Stimulated activated CD4-positive, alpha-beta T cell treated with anti-CD3 and anti-CD28 coated beads, Interleukin-1b, Interleukin-23, amount 100 ng/mL, for 1 hour (primary cell): ENCODE measurements around the gene CRYAB.
"Not testable (repeated sequence)": the region's sequence is repeated elsewhere in the genome, so short reads cannot be mapped to it uniquely, and the experiment has no call there.

Experiments used
- DNase-seq, 2 donors: peaks; one replicate each; pipeline ENCODE4 v3.0.0-alpha.2; 2020; ENCODE audit warnings: low read depth in 2 of 2

CRYAB gene

DNA sequence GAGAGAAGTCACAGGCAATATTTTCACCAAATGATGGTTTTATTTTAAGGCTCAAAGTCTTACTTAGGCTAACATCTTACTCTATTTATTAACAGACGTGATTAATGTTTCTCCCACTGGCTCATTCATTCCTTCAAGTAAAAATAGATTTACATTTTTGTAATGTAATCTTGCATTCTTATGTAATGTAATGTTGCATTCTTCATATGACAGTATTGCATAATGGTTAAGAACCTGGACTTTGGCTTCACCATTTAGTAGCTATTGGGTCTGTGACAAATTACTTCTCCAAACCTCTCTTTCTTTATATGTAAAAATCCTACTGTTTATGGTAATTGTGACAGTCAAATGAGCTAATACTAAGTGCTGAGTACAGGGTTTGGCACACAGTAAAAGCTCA is 22.3 kb upstream of the CRYAB start:
- no peak for DNase-seq

DNA sequence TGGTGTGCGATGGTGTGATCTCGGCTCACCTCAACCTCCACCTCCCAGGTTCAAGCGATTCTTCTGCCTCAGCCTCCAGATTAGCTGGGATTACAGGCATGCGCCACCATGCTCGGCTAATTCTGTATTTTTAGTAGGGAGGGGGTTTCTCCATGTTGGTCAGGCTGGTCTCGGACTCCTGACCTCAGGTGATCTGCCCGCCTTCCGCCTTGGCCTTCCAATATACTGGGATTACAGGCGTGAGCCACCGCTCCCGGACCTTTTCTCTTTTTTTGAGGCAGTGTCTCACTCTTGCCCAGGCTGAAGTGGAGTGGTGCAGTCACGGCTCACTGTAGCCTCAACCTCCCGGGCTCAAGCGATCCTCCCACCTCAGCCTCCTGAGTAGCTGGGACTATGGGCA is 21.6 kb upstream of the CRYAB start:
- not testable (repeated sequence) for DNase-seq

DNA sequence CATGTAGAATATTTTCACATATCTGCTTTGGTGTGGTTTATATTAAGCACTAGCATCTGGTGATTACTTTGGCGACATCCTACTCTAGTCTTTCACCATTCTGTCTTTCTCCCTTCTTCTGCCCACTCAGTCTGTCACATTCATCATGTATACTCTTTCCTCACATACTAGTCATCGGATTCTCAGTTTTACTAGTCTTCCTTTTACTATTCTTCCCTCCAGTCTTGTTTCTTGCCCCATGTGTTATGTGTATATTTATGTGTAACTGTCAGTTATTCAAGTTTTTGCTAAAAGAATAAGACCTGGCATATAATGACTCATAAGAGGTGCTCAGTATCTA is 21.0 kb upstream of the CRYAB start:
- no peak for DNase-seq

DNA sequence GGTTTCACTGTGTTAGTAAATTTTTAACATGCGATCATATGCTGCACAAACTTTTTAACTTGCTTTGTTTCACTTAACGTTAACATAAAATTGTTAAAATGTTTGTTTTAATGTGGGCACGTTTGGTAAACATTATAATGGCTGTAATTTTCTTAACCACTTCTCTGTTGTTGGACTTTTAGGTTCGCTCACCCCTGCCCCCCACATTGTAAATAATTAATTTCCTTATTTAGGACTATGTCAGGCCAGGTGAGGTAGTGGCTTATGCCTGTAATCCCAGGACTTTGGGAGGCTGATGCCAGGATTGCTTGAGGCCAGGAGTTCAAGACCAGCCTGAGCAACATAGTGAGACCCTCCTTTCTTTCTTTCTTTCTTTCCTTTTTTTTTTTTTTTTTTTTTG is 18.9 kb upstream of the CRYAB start:
- no peak for DNase-seq

DNA sequence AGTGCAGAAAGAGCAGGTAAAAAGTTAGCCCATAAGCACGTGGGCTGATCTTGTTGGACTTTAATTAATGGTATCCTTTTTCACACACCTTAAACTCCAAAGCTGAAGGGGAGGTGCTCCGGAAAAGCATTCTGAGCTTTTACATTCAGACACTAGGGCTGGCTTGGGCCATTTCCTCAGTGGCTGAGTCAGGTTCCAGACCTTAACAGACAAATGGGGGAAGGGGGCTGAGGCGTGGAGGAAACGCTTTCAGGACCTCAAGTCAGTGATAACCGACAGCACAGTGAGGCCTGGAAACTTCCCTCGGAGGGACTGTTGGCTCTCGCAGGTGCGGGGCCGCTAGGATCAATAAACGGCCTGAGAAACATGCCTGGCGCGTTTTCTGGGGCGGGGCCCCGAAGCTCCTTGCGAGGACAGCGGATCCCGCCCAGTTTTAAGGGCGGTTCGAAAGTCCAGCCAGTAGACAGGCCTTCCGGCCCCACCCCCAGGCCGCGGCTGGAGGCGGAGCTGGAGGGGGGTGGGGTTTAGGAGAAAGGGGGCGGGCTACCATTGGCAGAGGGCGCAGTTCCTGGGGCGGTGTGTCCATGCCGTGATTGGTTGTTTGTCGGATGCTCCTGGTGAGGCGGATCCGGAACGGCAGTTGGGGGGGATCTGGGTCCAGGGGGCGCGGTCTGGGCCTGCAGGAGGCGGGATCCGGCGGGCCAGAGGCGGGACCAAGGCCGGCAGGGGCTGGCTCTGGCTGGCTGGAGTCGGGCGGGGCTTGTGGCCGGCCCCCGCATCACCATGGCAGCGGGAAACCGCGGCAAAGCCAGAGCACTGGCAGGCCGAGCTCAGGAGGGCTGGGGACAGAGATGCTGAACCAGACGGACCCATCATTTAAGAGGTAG is 15.2 kb upstream of the CRYAB start:
- peak; percentile 85 to 88 for DNase-seq

DNA sequence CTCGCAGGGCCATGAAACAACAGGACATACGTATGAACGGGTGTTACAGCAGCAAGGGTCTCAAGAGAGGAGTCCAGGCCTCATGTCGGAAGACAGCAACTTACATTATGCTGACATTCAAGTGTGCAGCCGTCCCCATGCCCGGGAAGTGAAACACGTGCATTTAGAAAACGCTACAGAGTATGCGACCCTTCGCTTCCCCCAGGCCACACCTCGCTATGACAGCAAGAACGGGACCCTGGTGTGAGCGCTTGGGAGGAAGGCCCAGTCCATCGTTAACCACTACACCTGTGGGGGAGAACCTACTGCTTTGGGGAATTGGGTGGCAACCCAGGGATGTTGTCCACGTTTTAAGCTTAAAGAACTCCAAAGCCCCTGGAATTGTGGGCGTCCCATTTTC is 14.4 kb upstream of the CRYAB start:
- DNase-seq, result no peak

DNA sequence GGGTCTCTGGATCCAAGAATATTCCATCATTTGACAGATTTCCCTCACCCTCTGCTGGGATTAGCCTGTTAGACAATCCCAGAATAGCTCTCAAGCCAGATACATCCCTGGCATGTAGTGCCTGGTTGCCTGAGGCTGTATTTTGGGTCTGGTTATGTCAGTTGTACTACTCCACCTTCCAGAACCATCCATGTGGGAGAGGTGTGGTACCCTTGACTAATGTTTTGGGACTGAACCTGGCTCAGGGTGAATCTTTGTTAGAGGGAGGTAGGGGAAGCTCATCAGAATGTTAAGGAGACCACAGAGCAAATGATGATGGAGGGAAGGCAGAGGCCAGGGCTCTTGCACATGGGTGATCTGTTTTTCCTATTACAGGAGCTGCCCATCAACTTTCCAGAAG is 12.4 kb upstream of the CRYAB start:
- no peak for DNase-seq

DNA sequence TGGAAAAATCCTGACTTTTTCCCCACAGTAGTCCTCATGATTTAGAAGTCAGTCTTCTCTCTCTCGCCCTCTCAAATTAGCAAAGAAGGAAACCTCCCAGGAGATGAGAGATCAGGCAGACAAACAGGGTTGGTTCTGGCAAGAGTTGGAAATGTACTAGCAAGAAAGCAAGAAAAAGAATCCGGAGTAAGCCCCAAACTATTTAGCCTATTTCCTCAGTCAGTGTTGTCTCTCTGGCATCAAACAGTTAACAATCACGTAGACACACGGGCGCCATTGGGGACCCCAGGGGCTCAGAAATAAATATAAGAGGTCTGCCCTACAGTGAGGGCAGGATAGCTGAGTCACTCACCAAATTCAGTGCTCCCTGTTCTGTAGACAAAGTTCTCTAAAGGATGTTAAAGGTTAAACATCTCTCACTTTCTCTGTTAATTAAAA is 11.8 kb upstream of the CRYAB start:
- DNase-seq, result no peak

DNA sequence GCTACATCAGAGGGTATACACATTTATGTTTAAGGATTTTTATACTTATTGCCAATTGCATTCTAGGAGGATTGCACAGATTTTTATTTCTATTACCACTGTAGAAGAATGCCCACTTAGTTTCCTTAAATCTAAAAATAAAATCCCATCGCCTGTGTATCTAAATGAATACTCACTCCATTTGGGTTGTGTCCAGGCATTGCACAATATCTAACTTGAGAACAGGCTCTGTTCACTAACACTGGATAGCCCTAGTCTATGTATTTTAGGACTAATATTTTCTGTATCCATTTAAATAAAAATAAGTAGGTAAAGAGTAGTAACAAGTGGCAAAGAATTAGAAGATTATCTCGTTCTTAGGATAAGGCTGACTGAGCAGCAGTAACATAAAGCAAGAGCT is 11.2 kb upstream of the CRYAB start:
- no peak for DNase-seq

DNA sequence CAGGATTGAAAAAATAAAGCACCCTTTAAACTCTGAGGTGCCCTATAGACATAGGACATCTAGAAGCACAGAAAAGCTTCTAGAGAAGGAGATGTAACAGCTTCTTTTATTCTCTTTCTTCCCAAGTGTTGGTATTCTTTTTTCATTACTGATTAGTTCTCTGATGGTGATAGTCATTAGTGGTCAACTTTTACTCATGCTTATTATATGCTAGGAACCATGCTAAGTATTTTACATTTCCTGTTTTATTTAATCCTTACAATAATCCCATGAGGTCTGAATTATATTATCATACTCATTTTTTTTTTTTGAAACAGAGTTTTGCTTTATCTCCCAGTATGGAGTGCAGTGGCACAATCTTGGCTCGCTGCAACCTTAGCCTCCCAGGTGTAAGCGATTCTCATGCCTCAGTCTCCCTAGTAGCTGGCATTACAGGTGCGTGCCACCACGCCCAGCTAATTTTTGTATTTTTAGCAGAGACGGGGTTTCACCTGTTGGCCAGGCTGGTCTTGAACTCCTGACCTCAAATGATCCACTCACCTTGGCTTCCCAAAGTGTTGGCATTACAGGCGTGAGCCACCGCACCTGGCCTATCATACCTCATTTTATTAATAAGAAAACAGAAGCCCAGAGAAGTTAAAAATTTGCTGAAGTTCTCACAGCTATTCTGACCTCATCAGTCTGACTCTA is 10.1 kb upstream of the CRYAB start:
- DNase-seq, result no peak

DNA sequence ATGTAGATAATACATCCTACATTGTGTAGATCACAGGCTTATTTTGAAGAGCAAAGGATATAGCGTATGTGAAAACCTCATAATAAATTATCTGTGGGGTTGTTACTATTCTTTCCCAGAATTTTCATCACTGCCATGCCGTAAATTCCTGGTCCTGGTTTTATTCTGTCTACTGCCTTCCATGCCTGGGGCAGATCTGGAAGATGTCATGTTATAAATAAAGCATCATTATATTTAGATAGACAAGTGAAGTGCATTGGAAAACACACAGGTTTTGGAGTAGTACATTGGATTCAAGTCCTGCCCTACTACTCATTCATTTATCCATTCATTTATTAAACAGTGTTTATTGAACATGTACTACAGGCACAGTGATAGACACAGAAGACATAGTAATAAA is 9.3 kb upstream of the CRYAB start:
- no peak for DNase-seq

DNA sequence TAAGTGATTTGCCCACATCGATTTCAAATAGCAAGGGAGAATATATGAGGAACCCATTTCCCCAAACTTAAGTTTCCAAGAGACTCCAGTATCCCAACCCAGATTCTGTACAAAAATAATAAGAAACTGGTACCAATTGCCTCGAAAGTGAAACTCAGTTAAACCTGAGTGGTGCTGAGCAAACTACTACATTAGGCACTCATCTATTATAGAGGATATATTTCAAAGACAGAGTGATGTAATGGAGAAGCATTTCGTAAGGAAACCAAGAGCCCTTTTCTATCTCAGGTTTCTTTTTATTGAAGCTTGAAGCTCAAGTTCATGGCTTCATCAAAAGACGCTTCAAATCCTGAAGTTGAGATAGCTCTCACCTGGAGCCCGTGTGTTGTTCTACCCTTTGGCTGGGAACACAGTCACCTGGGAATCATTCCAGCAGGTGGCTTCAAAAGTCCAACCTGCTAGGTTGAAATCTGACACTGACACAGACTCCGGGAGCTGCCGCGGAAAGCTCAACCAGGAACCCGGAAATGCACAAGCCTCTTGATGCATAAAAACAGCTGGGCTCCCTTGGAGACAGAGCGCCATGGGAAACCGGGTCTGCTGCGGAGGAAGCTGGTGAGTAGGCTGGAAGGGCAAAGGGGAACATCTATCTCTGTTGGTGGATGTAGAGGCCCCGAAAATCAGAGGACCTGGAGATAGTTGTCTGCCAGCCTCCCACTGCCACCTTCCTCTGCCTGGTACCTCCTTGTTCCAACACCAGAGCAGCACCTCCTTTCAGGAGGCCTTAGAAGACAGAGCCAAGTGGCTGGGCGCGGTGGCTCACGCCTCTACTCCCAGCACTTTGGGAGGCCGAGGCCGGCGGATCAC is 7.1 kb upstream of the CRYAB start, which contains the start of gene C11orf52:
TSS of gene C11orf52 (plus strand) at position 524 of the 867 bp plus-strand sequence. CDS start at position 584, 60 bp downstream.
- DNase-seq, result no peak

DNA sequence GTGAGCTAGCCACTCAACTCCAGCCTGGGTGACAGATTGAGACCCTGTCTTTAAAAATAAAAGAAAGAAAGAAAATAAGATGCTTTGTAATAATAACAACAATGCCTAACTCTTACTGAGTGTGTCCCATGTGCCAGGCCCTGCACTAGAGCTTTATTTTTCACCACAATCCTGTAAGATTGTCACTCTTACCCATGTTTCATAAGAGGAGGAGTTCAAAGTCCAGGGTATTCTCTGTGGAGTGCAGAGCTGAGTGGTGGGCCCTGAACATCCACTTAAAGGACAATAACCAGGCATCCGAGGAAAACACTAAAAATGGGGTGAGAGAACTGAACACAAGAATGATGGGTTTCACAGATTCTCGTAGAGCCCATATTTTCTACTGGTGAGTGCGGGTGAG is 6.2 kb upstream of the CRYAB start:
- no peak for DNase-seq

DNA sequence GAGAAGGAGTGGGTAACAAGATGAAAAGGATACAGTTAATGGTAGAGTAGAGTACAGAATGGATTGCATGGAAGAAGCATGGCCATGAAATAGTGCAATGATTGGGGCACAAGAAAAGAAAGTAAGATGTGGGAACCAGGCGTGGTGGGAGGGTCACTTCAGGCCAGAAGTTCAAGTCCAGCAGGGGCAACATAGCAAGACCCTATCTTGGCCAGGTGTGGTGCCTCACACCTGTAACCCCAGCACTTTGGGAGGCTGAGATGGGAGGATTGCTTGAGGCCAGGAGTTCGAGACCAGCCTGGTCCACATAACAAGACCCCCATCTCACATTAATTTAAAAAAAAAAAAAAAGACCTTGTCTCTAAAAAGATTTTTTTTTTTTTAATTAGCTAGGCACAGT is 5.7 kb upstream of the CRYAB start:
- DNase-seq, result no peak

DNA sequence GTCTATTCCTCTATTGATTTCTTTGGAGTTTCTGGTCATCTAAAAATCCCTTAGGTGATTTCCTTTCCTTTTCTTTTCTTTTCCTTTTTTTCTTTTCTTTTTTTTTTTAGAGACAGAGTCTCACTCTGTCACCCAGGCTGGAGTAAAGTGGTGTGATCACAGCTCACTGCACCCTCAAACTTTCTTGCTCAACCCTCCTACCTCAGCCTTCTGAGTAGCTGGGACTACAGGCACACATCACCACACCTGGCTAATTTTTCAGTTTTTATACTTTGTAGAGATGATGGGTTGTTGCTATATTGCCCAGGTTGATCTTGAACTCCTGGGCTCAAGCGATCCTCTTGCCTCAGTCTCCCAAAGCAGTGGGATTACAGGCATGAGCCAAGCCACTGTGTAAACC is 5.2 kb upstream of the CRYAB start:
- no peak for DNase-seq

DNA sequence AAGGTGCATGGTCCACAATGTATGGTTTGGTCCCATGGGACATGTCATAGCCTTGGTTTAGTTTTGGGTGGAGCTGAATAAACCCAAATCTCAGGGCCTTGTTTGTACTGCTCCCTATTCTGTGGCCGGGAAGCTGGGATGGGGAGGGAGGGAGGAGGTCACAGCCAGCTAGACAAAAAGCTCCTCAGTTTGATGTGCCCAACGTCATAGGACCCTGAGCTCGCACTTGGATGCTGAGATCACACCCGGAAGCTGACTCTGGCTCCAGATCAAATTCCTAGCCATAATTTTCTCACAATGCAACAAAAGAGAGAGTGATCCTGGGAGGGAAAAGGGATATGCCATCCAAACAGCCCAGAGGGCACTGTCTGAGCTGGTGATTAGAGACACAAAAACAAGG is 2.4 kb upstream of the CRYAB start:
- no peak for DNase-seq

DNA sequence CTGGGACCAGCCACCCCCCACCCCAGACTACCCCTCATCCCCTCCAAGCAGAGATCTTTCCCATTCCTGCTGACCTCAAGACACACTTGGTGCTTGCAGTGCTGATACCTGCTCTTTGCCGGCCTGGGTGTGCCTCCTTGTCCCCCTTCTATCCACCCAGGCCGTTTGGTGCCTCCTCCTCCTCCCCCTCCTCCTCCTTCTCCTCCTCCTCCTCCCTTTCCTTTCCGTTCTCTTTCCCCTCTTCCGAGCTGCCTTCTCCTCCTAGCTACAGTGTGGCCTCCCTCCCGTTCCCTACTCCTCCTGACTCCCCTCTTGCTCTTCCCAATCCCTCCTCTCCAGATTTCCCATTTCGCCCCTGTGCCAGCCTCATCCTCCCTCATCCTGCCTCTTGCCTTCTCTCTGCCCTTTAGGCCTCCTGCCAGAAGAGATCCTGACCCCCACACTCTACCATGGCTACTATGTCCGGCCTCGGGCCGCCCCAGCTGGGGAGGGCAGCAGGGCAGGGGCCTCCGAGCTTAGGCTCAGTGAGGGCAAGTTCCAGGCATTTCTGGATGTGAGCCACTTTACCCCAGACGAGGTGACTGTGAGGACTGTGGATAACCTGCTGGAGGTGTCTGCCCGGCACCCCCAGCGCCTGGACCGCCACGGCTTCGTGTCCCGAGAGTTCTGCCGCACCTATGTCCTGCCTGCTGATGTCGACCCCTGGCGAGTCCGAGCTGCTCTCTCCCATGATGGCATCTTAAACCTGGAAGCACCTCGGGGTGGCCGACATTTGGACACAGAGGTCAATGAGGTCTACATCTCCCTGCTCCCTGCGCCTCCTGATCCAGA is 1.7 kb upstream of the CRYAB start:
- DNase-seq, result no peak

DNA sequence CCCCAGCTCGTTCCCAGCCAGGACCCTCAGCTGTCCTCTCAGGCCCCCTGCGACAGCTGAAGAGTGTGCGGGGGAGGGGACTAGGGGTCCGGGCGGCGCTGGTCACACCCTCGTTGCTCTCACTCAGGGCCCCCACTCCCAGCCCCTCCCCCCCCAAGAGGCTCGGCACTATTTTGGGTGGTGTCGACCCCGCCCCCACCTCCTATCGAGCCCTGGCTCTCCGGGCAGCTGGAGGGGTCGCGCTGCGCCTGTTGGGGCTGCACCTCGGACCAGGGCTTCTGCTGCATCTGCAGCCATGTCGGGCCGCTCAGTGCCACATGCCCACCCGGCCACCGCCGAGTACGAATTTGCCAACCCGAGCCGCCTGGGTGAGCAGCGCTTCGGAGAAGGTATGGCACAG is 965 bp upstream of the CRYAB start, which contains the start of gene HSPB2:
TSS of gene HSPB2 (plus strand) at position 200 of the 400 bp plus-strand sequence. CDS start at position 296, 96 bp downstream.
- DNase-seq, result no peak

DNA sequence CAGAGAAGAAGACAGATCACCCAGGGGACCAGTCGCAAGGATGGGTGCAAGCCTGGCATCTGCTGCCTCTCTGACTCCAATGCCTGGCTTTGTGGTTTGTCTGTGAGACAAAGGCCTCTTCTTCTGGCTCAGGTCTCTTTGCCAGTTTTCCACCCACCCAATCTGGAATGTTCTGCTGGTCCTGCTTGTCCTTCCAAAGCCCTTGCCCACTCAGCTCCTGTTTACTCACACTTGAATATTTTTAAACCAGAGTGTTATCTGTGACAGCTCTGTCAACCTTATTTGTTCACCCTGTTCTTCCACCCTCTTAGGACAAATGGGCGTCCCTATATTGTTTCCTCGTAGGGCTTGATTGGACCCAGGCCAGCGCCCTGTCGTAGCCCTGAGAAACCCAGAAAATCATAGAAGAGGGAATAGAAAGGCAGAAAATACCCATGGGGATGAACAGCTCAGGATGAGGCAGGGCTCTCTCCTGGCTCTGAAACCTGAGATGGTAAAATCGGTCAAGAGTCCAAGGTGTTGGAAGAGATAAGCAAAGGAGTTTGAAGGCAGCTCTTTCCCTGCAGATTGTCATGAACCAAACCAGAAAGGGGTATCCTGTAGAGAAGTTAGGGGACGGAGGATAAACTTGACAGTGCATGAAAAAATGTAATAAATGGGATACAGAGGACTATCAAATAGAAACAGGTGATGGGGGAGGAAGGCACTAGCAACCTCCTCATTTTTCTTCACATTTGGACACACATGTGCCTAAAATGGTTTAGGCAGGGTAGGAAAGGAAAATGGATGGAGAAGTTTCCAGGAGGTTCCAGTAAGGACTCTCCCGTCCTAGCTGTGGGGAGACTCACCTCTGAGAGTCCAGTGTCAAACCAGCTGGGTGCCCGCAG is 651 bp downstream of the CRYAB start:
- no peak for DNase-seq

DNA sequence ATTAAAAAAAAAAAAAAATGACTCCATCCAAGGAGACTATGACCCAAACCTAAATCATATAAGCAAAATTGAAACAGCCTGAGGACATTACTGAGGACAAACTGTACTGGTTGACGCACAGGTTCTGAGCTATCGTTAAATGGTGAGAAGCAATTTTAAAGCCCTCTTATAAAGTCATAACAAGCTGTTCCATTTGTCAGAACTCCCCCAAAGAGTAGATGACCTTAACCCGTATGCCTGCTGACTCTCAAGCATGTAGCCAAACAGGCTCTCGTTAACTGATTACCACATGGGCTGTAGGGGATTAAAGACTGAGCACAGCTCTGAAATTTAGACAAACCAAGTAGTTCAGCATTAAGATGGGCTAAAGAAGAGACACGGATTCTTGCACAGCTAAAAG is 2.2 kb downstream of the CRYAB start:
- DNase-seq, result no peak
